ENCODE data around the gene NME4.

NME4 gene

DNA sequence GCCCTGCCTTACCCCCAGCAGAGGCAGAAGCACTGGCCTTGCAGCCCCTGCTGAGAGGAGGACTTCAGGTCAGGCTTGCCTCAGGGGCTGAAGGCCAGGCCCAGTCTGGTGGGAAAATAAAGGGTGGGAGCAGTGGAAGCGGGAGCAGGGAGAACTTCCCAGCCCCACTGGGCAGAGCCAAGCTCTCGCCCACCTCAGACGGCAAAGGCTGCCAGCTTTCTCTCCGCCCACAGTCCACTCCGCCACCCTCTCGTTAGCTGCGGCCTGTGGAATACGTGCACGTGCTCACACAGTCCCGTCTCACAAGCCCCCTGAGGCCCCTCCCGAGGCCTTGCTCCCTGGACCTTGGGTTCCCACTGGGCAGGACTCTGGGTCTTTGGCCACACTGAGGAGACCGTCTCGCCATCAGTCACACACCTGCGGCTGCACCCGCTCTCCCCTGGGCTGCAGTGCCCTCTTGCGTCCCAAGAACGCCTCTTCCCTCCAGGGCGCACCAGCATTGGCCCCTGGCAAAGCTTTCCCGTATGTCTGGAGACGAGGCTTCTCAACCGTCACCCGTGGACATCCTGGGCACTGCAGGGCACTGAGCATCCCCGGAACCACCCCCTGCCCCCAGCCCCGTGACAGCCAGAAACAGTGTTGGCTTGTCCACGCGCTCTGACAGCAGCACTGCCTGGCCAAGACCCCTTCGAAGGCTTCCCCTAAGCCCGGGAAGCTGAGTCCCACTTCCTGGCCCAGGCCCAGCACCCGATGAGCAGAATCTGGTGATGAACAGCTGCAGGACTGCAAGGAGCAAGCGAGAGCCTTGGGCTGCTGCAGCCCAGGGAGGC is 34.9 kb upstream of the NME4 start (continued):
- TF ChIP-seq ZBTB11 (tag by site-specific recombination; conservative IDR thresholded peaks at IDR 0.05; ENCODE audit: low read depth) (no peak), ZNF10 (tag by site-specific recombination; IDR thresholded peaks at IDR 0.05) (peak; percentile 74), ZNF677 (tag by site-specific recombination; IDR thresholded peaks at IDR 0.05) (no peak), ZNF654 (tag by site-specific recombination; IDR thresholded peaks at IDR 0.05; ENCODE audit: low read depth) (peak; percentile 53), ZNF560 (tag by site-specific recombination; IDR thresholded peaks at IDR 0.05; ENCODE audit: borderline replicate concordance) (no peak), ZNF707 (tag by site-specific recombination; IDR thresholded peaks at IDR 0.05) (no peak), ZNF645 (tag by site-specific recombination; IDR thresholded peaks at IDR 0.05) (no peak), ZSCAN5A (tag by site-specific recombination; IDR thresholded peaks at IDR 0.05) (no peak), ZNF239 (tag by site-specific recombination; IDR thresholded peaks at IDR 0.05) (no peak), SCRT2 (tag by site-specific recombination; IDR thresholded peaks at IDR 0.05) (peak; percentile 93), ZNF747 (tag by site-specific recombination; IDR thresholded peaks at IDR 0.05) (no peak), FEZF1 (tag by site-specific recombination; IDR thresholded peaks at IDR 0.05) (no peak), GLI2 (tag by site-specific recombination; IDR thresholded peaks at IDR 0.05; ENCODE audit: borderline replicate concordance, low read depth) (no peak), SCRT1 (tag by site-specific recombination; IDR thresholded peaks at IDR 0.05; ENCODE audit: borderline replicate concordance) (peak; percentile 92), ZNF548 (tag by site-specific recombination; IDR thresholded peaks at IDR 0.05) (no peak), ZNF555 (tag by site-specific recombination; conservative IDR thresholded peaks at IDR 0.05) (no peak), ZNF449 (tag by site-specific recombination; IDR thresholded peaks at IDR 0.05) (no peak)
- TF ChIP-seq, protein P1, sequence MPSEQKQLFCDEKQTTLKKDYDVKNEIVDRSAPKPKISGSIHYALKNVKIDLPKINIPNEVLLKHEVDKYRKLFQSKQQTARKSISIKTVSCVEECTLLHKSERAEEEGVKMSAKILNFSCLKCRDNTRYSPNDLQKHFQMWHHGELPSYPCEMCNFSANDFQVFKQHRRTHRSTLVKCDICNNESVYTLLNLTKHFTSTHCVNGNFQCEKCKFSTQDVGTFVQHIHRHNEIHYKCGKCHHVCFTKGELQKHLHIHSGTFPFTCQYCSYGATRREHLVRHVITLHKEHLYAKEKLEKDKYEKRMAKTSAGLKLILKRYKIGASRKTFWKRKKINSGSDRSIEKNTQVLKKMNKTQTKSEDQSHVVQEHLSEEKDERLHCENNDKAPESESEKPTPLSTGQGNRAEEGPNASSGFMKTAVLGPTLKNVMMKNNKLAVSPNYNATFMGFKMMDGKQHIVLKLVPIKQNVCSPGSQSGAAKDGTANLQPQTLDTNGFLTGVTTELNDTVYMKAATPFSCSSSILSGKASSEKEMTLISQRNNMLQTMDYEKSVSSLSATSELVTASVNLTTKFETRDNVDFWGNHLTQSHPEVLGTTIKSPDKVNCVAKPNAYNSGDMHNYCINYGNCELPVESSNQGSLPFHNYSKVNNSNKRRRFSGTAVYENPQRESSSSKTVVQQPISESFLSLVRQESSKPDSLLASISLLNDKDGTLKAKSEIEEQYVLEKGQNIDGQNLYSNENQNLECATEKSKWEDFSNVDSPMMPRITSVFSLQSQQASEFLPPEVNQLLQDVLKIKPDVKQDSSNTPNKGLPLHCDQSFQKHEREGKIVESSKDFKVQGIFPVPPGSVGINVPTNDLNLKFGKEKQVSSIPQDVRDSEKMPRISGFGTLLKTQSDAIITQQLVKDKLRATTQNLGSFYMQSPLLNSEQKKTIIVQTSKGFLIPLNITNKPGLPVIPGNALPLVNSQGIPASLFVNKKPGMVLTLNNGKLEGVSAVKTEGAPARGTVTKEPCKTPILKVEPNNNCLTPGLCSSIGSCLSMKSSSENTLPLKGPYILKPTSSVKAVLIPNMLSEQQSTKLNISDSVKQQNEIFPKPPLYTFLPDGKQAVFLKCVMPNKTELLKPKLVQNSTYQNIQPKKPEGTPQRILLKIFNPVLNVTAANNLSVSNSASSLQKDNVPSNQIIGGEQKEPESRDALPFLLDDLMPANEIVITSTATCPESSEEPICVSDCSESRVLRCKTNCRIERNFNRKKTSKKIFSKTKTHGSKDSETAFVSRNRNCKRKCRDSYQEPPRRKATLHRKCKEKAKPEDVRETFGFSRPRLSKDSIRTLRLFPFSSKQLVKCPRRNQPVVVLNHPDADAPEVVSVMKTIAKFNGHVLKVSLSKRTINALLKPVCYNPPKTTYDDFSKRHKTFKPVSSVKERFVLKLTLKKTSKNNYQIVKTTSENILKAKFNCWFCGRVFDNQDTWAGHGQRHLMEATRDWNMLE (tag by site-specific recombination; conservative IDR thresholded peaks at IDR 0.05; ENCODE audit: low read depth), result no peak
- TF ChIP-seq, protein P2, sequence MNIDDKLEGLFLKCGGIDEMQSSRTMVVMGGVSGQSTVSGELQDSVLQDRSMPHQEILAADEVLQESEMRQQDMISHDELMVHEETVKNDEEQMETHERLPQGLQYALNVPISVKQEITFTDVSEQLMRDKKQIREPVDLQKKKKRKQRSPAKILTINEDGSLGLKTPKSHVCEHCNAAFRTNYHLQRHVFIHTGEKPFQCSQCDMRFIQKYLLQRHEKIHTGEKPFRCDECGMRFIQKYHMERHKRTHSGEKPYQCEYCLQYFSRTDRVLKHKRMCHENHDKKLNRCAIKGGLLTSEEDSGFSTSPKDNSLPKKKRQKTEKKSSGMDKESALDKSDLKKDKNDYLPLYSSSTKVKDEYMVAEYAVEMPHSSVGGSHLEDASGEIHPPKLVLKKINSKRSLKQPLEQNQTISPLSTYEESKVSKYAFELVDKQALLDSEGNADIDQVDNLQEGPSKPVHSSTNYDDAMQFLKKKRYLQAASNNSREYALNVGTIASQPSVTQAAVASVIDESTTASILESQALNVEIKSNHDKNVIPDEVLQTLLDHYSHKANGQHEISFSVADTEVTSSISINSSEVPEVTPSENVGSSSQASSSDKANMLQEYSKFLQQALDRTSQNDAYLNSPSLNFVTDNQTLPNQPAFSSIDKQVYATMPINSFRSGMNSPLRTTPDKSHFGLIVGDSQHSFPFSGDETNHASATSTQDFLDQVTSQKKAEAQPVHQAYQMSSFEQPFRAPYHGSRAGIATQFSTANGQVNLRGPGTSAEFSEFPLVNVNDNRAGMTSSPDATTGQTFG (tag by site-specific recombination; IDR thresholded peaks at IDR 0.05; ENCODE audit: borderline replicate concordance), result no peak
- TF ChIP-seq, protein P3, sequence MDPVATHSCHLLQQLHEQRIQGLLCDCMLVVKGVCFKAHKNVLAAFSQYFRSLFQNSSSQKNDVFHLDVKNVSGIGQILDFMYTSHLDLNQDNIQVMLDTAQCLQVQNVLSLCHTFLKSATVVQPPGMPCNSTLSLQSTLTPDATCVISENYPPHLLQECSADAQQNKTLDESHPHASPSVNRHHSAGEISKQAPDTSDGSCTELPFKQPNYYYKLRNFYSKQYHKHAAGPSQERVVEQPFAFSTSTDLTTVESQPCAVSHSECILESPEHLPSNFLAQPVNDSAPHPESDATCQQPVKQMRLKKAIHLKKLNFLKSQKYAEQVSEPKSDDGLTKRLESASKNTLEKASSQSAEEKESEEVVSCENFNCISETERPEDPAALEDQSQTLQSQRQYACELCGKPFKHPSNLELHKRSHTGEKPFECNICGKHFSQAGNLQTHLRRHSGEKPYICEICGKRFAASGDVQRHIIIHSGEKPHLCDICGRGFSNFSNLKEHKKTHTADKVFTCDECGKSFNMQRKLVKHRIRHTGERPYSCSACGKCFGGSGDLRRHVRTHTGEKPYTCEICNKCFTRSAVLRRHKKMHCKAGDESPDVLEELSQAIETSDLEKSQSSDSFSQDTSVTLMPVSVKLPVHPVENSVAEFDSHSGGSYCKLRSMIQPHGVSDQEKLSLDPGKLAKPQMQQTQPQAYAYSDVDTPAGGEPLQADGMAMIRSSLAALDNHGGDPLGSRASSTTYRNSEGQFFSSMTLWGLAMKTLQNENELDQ (tag by site-specific recombination; IDR thresholded peaks at IDR 0.05; ENCODE audit: low read depth), result no peak
